Right cardiac atrium (tissue), 5 donors: ENCODE results near the gene PARP8. TPM values are rescaled to one million over a fixed set of nuclear protein-coding genes. Genes with fewer than 3 reads are reported as not detected.

ENCODE experiments used
- ATAC-seq, 2 donors: fragments of 200-7000 bp; cut with Tn5 transposase; one replicate each; pipeline versions ENCODE4 v1.8.0 to v1.9.1; 2020; ENCODE audit warnings: moderate library complexity in 2 of 2, mild to moderate bottlenecking in 1 of 2
- DNase-seq, 3 donors: peaks; one replicate each; pipeline ENCODE4 v3.0.0-alpha.2; 2020
- H3K27ac ChIP-seq: one replicate; pipeline ENCODE4 v1.5.1; 2013; ENCODE audit warnings: mild to moderate bottlenecking, low read length, control low read depth, moderate library complexity
- H3K27me3 ChIP-seq: one replicate; pipeline ENCODE4 v1.6.1; 2013; ENCODE audit not compliant: control insufficient read depth, insufficient read depth
- H3K4me1 ChIP-seq: one replicate; pipeline ENCODE4 v1.6.1; 2013; ENCODE audit warnings: low read length; ENCODE audit not compliant: control insufficient read depth, insufficient read depth
- H3K4me3 ChIP-seq: one replicate; pipeline ENCODE4 v1.5.1; 2013; ENCODE audit warnings: low read length, control low read depth
- H3K9me3 ChIP-seq: one replicate; pipeline ENCODE4 v1.6.1; 2013; ENCODE audit warnings: low read length; ENCODE audit not compliant: control insufficient read depth
- WGBS: extraction: QIAGEN DNeasy Blood & Tissue Kit; methylation state at CpG from one replicate; pipeline ENCODE4 v1.1.7; 2013; 5-methylcytosine and 5-hydroxymethylcytosine counted together
- intact Hi-C, 4 donors: fragments of 100-400 bp; cut with DNase I; formaldehyde crosslinking; loops; one replicate each; pipeline versions ENCODE4 v1.11.0 to v1.14.0; 2022 to 2023
- polyA plus RNA-seq: library from polyadenylated mRNA; stranded (reverse); fragments of 200-250 nt; gene quantifications from one replicate; pipeline ENCODE4 v1.2.3, GENCODE V29; 2013
- total RNA-seq, 4 donors: library from RNA; stranded (reverse); fragmentation: NEBNext Ultra II Directional; extraction: Animal tissue kit (Norgen Biotek cat#: 25700); gene quantifications; one replicate each; pipeline ENCODE4 v1.2.1, GENCODE V29; 2021
- donor health status: healthy with polysubstance abuse.
- donor health status: DM: no; HTN: yes; CAD: no.
- donor health status: DM: no; HTN: no; CAD: no.
- donor health status: DM: no; HTN: yes; CAD: no; lungs with severe emphysema.
- donor health status: DM: yes; HTN: yes; CAD: no.

The PARP8 gene
- total and polyA plus RNA-seq, 5 donors = 2.4 to 11.6 (median 10.7) TPM

GRCh38 chr5:50709471-50709870 is 43.0 kb downstream of the PARP8 start:
- no peaks in the 10 kb centered on the region for H3K9me3 ChIP-seq
- WGBS = 40% methylated on average over 1 of the region's 1 CpG
- no peak overlapping the region for H3K4me3 ChIP-seq
- no peak overlapping the region for H3K27ac ChIP-seq
- no peaks in the 10 kb centered on the region for H3K27me3 ChIP-seq
- H3K4me1 ChIP-seq = peaks cover 2% of the 10 kb centered on the region
- intact Hi-C loops = no loop called here
- ATAC-seq (no peak), DNase-seq (no peak)

GRCh38 chr5:50710838-50711237 is 44.4 kb downstream of the PARP8 start:
- no peak overlapping the region for H3K27ac ChIP-seq
- peaks cover 2% of the 10 kb centered on the region for H3K4me1 ChIP-seq
- no peaks in the 10 kb centered on the region for H3K9me3 ChIP-seq
- ATAC-seq (no peak), DNase-seq (no peak)
- no peaks in the 10 kb centered on the region for H3K27me3 ChIP-seq
- H3K4me3 ChIP-seq = no peak overlapping the region
- intact Hi-C loops = no loop called here
- 35% methylated on average over 2 of the region's 2 CpGs for WGBS

- no peak overlapping the region for H3K27ac ChIP-seq
- no peak overlapping the region for H3K4me3 ChIP-seq
- intact Hi-C loops = no loop called here
- DNase-seq (no peak), ATAC-seq (peak; percentile 52 to 71)
- no peaks in the 10 kb centered on the region for H3K9me3 ChIP-seq
- WGBS = 58% methylated on average over 2 of the region's 2 CpGs
- H3K4me1 ChIP-seq = peaks cover 2% of the 10 kb centered on the region
- H3K27me3 ChIP-seq = no peaks in the 10 kb centered on the region
These were observed 44.8 kb downstream of the PARP8 start for GRCh38 chr5:50711280-50711679.

- no peak for ATAC-seq
- DNase-seq = no peak
- peaks cover 2% of the 10 kb centered on the region for H3K4me1 ChIP-seq
- intact Hi-C loops = no loop called here
- WGBS = 18% methylated on average over 1 of the region's 1 CpG
- H3K4me3 ChIP-seq = no peak overlapping the region
- H3K9me3 ChIP-seq = no peaks in the 10 kb centered on the region
- no peaks in the 10 kb centered on the region for H3K27me3 ChIP-seq
- no peak overlapping the region for H3K27ac ChIP-seq
These were observed 46.0 kb downstream of the PARP8 start for GRCh38 chr5:50712479-50712878.

GRCh38 chr5:50715001-50715400 is 48.6 kb downstream of the PARP8 start:
- WGBS = 69% methylated on average over 5 of the region's 5 CpGs
- ATAC-seq (no peak), DNase-seq (no peak)
- no peaks in the 10 kb centered on the region for H3K27me3 ChIP-seq
- H3K4me1 ChIP-seq = peaks cover 2% of the 10 kb centered on the region
- H3K4me3 ChIP-seq = no peak overlapping the region
- H3K9me3 ChIP-seq = no peaks in the 10 kb centered on the region
- H3K27ac ChIP-seq = no peak overlapping the region
- intact Hi-C loops = no loop called here

GRCh38 chr5:50716134-50716533 is 49.7 kb downstream of the PARP8 start:
- Histone ChIP-seq H3K9me3 (no peaks in the 10 kb centered on the region), H3K4me3 (no peak overlapping the region), H3K27me3 (no peaks in the 10 kb centered on the region), H3K27ac (no peak overlapping the region), H3K4me1 (peaks cover 2% of the 10 kb centered on the region)
- ATAC-seq = no peak
- intact Hi-C loops = no loop called here
- no peak for DNase-seq
- 90% methylated on average over 2 of the region's 2 CpGs for WGBS

GRCh38 chr5:50717651-50718050 is 51.2 kb downstream of the PARP8 start:
- H3K27ac ChIP-seq = no peak overlapping the region
- DNase-seq (no peak), ATAC-seq (no peak)
- no peaks in the 10 kb centered on the region for H3K4me1 ChIP-seq
- no peaks in the 10 kb centered on the region for H3K9me3 ChIP-seq
- H3K27me3 ChIP-seq = no peaks in the 10 kb centered on the region
- no peak overlapping the region for H3K4me3 ChIP-seq
- intact Hi-C loops = no loop called here
- 72% methylated on average over 2 of the region's 2 CpGs for WGBS

GRCh38 chr5:50720061-50720710 is 53.7 kb downstream of the PARP8 start:
- Histone ChIP-seq H3K4me3 (no peak overlapping the region), H3K4me1 (no peaks in the 10 kb centered on the region), H3K27ac (no peak overlapping the region), H3K27me3 (no peaks in the 10 kb centered on the region), H3K9me3 (no peaks in the 10 kb centered on the region)
- WGBS = 57% methylated on average over 4 of the region's 4 CpGs
- DNase-seq (no peak), ATAC-seq (no peak)
- intact Hi-C loops = no loop called here

- H3K4me1 ChIP-seq = no peaks in the 10 kb centered on the region
- intact Hi-C loops = no loop called here
These were observed 55.8 kb downstream of the PARP8 start for GRCh38 chr5:50722223-50722622.

GRCh38 chr5:50724262-50724661 is 57.8 kb downstream of the PARP8 start:
- no peaks in the 10 kb centered on the region for H3K4me1 ChIP-seq
- no peaks in the 10 kb centered on the region for H3K9me3 ChIP-seq
- intact Hi-C loops = no loop called here
- ATAC-seq = no peak
- no peak for DNase-seq
- H3K27me3 ChIP-seq = no peaks in the 10 kb centered on the region
- no peak overlapping the region for H3K27ac ChIP-seq
- no peak overlapping the region for H3K4me3 ChIP-seq

More at GRCh38 chr5:50722223-50722622, 55.8 kb downstream of the PARP8 start:
- no peaks in the 10 kb centered on the region for H3K9me3 ChIP-seq
- WGBS = 83% methylated on average over 4 of the region's 4 CpGs
- DNase-seq (no peak), ATAC-seq (no peak)
- no peak overlapping the region for H3K4me3 ChIP-seq
- no peaks in the 10 kb centered on the region for H3K27me3 ChIP-seq
- no peak overlapping the region for H3K27ac ChIP-seq

- intact Hi-C loops = no loop called here
- H3K27me3 ChIP-seq = no peaks in the 10 kb centered on the region
- WGBS = 86% methylated on average over 7 of the region's 7 CpGs
- H3K27ac ChIP-seq = no peak overlapping the region
- no peak for ATAC-seq
- H3K9me3 ChIP-seq = no peaks in the 10 kb centered on the region
- H3K4me1 ChIP-seq = no peaks in the 10 kb centered on the region
- no peak for DNase-seq
- no peak overlapping the region for H3K4me3 ChIP-seq
These were observed 59.5 kb downstream of the PARP8 start for GRCh38 chr5:50725800-50726474.
